Hair follicle dermal papilla cell (primary cell): ENCODE results near the gene TPM1. TPM values are rescaled to one million over a fixed set of nuclear protein-coding genes. Genes with fewer than 3 reads are reported as not detected.

Experiments used
- total RNA-seq: library from RNA; depleted of rRNA; stranded (reverse); fragments of >200 nt; gene quantifications from 2 replicates; pipeline ENCODE4 v1.2.3, GENCODE V29; 2012

Gene TPM1
- total RNA-seq: 659 and 760 TPM in 2 replicates

GRCh38 chr15:63041974-63042876, at the start of gene TPM1:
Gene TPM1, plus strand, starts transcription at chr15:63042747. Its CDS starts 83 bp downstream, at chr15:63042830.

Other genes with a start within 250 kb of the TPM1 start
- 17.2 and 22.1 TPM in 2 replicates for gene LACTB, start 79.1 kb downstream of the TPM1 start, total RNA-seq
- 49.8 and 65.0 TPM in 2 replicates for gene RPS27L, start 114.7 kb downstream of the TPM1 start, total RNA-seq
- gene RAB8B, start 146.9 kb downstream of the TPM1 start, total RNA-seq: 60.4 and 61.8 TPM in 2 replicates
- gene APH1B, start 234.9 kb downstream of the TPM1 start, total RNA-seq: 27.7 and 28.2 TPM in 2 replicates